ENCODE measurements around the gene OR10H1.

The OR10H1 gene

DNA sequence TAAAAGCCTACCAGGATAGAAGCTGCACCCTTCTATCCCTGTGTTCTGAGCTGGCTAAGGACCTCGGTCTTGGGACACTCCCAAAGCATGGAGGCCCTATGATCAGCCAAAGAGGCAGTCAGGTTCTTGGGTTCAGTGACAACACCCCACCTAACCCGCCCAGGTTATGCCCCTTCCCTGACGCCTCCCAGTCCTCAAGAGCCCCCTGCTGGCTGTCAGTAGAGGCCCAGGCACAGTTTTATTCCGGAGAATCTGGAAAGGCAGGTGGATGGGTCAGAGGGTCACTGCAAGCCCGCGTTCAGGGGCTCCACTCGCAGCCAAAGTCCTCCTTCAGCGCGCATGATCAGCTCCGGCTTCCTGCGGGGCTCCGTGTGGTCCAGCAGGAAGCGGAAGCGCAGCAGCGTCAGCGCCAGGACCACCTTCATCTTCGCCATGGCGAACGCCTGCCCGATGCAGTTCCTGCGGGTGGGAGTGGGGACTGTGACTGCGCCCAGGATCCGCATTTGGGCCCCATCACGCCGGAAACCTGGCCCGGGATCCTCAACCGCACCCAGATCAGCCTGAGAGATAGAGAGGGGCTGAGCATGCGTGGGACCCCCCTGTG lies 55.4 kb downstream of the OR10H1 start:
- DNase-seq, result peak in 1 of 2 donors; percentile 14

DNA sequence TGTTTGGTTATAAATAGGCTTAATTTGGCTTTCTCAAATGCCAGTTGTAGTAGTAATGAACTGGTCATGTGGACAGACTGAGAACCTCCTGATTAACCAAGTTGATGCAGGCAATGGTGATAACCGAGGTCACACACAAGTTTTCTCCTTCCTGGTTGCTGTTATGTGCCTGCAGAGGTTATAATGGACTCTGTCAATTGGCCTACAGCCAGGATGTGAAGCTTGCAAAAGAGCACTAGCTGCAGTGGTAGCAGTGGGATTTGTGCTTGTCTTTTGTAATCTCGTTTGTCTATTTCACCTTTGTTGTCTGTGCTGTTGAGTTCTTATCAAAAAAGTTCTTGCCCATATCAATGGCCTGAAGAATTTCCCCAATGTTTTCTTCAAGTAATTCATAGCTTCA lies 57.1 kb downstream of the OR10H1 start:
- DNase-seq, result no peak
